ENCODE measurements around the gene CDKN1C.

Gene CDKN1C

GRCh38 chr11:2870460-2870859, 15.1 kb downstream of the CDKN1C start:
- no peak for DNase-seq (ENCODE audit: low spot score)

DNA sequence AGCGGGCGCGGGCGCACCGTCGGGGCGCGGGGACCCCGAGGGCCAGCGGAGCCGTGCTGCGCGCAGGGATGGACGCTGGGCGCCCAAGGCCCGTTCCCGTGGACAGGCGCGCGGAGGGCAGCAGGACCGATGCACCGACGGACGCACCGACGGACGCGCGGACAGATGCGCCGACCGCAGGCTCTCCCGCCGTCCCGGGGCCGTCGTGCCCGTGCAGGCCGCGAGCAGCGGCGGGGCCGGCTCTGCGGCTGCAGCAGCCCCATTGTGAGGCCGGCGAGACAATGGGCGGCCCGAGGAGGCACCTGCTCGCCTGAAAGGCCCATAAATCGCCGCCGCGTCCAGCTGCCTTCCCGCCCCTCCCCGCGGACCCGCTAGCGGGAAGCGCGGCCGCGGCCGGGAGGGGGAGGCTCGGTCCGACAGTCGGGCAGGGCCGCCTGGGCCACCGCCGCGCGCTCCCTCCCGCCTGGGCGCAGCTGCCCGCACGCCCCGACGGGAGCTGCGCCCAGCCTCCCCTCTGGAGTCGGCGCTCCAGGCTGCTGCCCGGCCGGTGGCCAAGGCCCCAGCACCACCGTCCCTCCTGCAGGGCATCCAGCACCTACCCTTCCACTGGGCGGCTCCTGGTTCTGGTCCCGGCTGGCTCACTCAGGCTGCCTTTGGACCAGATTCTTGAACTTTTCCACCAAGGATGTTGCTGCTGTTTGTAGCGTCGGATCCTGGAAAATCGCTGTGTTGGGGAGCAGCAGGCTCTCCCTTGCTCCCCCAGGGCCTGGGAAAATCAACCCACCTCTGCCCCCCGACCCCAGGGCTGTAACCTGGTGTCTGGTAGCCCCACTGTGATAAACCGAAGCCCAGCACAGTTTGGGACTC, 15.8 kb downstream of the CDKN1C start:
- no peak for DNase-seq (ENCODE audit: low spot score)

DNA sequence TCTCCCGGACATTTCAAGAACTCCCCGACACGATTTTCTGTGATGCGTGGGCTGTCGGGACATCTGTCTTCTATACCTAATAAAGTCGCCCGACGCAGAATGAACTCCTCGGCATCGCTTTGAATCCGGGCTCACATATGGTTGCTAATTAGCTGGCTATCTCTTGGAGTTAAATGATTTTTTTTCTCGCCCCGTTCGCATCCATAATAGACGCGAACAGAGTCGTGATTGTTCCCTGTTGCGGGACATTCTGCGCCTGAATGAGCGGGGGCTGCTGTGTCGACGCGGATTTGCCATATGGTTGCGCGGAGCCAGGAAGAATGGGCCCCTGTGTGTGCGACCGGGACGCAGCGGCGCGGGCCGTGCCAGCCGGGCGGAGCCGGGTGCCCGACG, 16.4 kb downstream of the CDKN1C start:
- no peak for DNase-seq (ENCODE audit: low spot score)

GRCh38 chr11:2868506-2869133, 17.0 kb downstream of the CDKN1C start:
- no peak for DNase-seq (ENCODE audit: low spot score)

DNA sequence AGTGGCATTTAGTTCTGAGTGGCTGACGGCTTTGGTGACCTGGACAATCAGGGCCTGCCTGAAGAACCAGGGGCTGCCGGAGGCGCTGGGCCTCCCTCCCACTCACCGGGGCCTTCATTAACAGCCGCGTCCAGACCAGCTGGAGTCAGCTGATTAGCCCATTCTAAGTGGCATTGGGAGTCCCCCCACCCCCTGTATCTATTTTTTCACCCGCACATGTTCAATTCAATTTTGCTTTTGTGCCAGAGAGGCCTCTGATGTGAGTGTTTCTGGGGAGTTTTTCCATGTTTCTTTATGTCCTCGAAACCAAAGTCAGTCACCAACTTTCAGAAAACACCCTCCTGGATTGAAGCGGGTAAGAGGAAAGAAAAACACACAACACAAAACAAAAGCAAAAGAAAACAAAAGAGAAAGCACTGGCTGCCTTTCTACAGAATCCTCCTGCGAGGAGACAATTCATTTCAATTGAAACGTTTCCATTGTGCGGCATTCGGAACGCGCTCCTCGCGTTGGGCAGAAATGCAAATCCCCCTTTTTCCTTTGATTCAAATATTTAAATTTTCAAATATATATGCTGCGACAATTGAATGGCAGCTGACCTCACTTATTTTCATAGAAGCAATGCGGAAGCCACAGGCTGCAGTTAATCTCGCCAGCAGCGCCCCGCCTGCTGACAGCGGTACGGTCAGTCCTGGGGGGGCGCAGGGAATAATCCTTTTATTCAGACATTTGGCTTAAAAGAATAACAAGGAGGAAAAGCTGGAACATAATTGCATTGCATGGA, 17.7 kb downstream of the CDKN1C start:
- DNase-seq (ENCODE audit: low spot score) = no peak

- DNase-seq (ENCODE audit: low spot score) = no peak
Measured at GRCh38 chr11:2867142-2867541, 18.4 kb downstream of the CDKN1C start.

GRCh38 chr11:2865922-2866577, 19.5 kb downstream of the CDKN1C start:
- no peak for DNase-seq (ENCODE audit: low spot score)

- DNase-seq (ENCODE audit: low spot score) = no peak
Measured at GRCh38 chr11:2864901-2865300, 20.7 kb downstream of the CDKN1C start.

- no peak for DNase-seq (ENCODE audit: low spot score)
Measured at GRCh38 chr11:2863276-2863618, 22.3 kb downstream of the CDKN1C start.

DNA sequence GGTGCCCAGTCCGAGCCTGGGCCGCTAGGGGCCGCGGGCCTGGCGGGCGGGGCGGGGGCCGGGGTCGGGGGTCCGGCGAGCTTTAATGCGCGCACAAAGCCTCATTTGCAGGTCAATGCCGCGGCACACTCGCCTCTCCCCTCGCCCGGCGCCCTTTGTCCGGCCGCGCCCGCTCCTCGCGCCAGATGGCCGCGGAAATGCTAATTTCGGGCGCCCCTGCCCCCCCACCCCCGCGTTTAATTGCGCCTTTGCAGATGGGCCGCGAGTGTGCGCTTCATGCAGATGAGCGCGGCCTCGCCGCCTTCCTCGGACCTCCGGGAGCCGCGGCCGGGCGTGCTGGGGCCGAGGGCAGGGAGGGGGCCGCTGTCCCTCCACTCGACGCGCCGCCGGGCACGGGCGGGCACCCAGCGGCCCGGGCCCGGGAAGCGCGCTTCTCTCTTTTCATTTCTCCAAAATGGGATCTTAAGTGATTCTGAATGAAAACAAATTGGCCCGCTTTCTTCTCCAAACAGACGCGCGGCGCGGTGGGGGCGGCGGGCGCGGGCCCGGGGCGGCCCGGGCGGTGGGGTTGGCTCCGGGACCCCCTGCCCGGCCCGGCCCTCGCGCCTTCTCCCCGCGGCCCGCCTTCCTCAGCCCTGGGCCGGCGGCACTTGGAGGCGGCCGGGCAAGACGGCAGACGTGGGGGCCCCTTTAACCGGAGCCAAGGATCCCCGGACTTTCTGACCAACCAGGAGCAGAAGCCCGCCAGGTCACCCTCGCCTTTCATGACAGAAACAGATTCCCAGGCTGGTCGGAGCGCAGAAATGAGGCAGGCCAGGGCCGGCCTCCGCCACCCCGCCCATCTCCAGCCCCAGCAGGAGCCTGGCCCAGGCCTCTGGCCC, 22.9 kb downstream of the CDKN1C start:
- DNase-seq (ENCODE audit: low spot score) = no peak

- peak; percentile 20 for DNase-seq (ENCODE audit: low spot score)
Measured at GRCh38 chr11:2860636-2861035, 24.9 kb downstream of the CDKN1C start.

GRCh38 chr11:2859699-2860037, 25.9 kb downstream of the CDKN1C start:
- no peak for DNase-seq (ENCODE audit: low spot score)

DNA sequence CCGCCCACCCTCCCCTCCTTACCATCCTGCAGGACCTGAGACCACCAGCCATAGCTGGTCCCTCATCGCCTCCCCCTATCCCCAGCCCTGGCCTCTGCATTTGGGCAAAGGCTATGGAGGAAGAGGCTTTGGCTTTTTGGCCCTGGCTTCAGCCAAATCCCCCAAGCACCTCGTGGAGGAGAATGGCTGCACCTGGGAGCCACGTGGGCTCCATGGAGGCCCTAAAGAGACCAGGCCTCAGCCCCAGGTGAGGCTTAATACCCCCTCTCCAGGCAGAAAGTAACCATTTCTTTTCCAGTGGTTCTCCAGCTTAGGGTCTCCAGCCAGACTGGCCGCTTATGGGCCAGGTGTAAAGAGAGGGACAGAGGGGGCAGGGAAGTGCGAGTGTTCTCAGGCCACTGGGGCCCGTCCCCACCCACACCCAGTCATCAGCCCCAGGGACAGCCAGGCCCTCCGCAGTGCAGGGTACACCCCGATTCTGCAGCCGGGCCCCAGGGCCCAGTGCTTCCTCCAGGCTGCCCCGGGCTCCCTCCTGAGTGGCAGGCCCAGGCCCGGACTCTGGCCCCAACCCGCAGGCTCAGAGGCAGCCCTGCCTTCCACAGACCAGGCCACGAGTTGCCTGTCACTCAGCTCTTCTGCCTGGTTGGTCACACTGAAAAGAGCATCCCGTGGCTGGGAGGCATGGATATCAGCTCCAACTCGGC, 26.4 kb downstream of the CDKN1C start:
- no peak for DNase-seq (ENCODE audit: low spot score)

DNA sequence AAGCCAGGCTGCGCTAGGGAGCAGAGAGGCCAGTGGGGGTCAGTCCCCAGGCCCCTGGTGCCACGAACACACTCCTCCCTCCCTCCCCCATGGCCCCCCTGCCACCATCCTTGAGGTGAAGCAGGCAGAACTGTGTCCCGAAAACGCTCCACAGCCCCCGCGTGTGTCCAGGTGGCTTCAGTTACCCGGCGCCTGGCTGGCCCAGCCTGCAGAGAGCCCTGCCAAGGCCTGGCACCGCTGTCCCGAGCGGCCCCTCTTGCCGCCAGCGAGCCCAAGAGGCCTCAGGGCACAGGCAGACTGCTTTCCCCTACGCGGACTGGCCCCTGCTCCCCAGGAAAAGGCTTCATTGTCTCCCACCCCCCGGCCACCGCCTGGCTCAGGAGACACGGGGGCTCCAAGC, 27.7 kb downstream of the CDKN1C start:
- no peak for DNase-seq (ENCODE audit: low spot score)

DNA sequence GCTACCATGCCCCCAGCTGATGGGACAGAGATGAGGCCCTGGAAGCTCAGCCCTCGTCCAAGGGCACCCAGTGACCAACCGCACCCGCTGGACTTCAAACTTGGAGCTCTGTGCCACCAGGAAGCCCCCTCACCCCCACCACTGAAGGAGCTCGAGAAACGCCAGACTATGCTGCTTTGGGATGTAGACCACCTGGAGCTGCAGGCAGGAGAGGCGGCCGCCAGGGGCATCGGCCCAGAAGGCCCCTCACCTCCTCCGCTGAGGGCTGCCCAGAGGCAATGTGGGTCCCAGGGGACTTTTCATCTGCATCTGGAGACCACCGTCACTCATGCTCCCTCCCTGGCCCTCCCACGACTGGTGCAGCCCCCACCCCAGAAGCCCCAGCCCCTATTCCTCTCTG, 28.3 kb downstream of the CDKN1C start:
- no peak for DNase-seq (ENCODE audit: low spot score)

DNA sequence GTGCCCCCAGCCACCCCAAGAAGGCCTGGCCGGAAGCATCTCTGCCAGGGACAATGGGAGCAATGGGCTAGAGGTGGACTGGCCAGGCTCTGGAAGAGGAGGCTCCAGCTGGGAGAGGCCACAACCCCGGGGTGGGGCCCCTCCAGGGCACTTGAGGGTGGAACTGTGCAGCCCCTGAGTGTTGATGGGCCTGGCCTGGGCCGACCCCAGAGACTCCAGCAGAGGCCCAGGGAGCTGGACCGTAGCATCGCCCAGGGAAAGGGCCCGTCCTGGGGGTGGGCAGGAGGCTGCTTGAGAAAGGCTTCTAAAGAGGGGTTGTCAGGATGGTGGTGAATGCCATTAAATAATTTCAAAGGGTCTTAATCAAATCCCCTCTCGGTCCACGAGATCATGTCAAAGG, 30.4 kb downstream of the CDKN1C start:
- DNase-seq (ENCODE audit: low spot score) = no peak

GRCh38 chr11:2853997-2854560, 31.5 kb downstream of the CDKN1C start:
- no peak for DNase-seq (ENCODE audit: low spot score)

DNA sequence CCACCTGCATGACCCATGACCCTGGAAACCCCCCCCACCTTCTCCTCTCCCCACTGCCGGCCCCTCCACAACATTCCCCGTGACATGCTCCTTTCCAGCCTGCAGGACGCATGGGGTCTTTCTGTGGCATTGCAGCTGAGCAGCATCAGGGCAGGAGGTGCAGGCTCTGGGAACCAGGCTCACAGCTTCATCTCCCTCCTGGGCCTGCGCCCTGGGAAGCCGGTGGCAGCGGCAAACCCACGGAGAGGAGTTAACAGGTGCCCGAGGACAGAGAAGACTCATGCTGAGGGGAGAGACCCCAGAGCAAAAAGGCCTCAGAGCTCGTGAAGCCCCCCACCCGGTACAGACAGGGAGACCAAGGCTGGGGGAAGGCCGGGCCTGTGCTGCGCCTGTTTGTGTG, 32.2 kb downstream of the CDKN1C start:
- DNase-seq (ENCODE audit: low spot score) = no peak

- no peak for DNase-seq (ENCODE audit: low spot score)
Measured at GRCh38 chr11:2849994-2850770, 35.4 kb downstream of the CDKN1C start.

DNA sequence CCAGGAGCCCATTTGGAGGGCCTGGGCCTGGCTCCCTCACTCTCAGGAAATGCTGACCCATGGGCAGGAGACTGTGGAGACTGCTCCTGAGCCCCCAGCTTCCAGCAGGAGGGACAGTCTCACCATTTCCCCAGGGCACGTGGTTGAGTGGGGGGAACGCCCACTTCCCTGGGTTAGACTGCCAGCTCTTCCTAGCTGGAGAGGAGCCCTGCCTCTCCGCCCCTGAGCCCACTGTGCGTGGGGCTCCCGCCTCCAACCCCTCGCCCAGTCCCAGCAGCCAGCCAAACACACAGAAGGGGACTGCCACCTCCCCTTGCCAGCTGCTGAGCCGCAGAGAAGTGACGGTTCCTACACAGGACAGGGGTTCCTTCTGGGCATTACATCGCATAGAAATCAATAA, 37.1 kb downstream of the CDKN1C start:
- no peak for DNase-seq (ENCODE audit: low spot score)

Measured in NAMALWA (cell line).